Breast epithelium (tissue), 3 donors: ENCODE measurements around the gene MEST.
"Not testable (repeated sequence)": the region's sequence is repeated elsewhere in the genome, so short reads cannot be mapped to it uniquely, and the experiment has no call there.

Source experiments
- CTCF ChIP-seq, 3 donors: fragments of 450-650 bp; IDR thresholded peaks; one replicate each; pipeline ENCODE4 v1.5.1; 2016 to 2017; ENCODE audit warnings: antibody characterized with exemption in 3 of 3, mild to moderate bottlenecking in 3 of 3, moderate library complexity in 3 of 3
- POLR2A ChIP-seq: fragments of 450-650 bp; IDR thresholded peaks from one replicate; pipeline ENCODE4 v1.6.1; 2016; ENCODE audit warnings: antibody characterized with exemption, mild to moderate bottlenecking, moderate library complexity
- POLR2AphosphoS5 ChIP-seq, 3 donors: sonication (generic); formaldehyde crosslinking; IDR thresholded peaks; one replicate each; pipeline ENCODE4 v1.6.1; 2017; ENCODE audit warnings: antibody characterized with exemption in 3 of 3

GRCh38 chr7:130542297-130542696 lies 50.4 kb downstream of the MEST start:
- TF ChIP-seq POLR2A; CTCF (IDR thresholded peaks at IDR 0.05); POLR2AphosphoS5 (IDR thresholded peaks at IDR 0.05): not testable (repeated sequence)
